A549 (cell line): ENCODE measurements around the gene MAP1S. TPM values are rescaled to one million over a fixed set of nuclear protein-coding genes. Genes with fewer than 3 reads are reported as not detected.

ENCODE experiments used
- ATAC-seq, 2 experiments: fragments of 200-7000 bp in 1 of 2; fragments of >200 bp in 1 of 2; cut with Nextera tagmentation in 1 of 2; cut with Tn5 transposase in 1 of 2; 3 replicates each; pipeline versions ENCODE4 v1.8.0 to v1.9.1; 2018 to 2020; ENCODE audit warnings: mild to moderate bottlenecking in 1 of 2, moderate library complexity in 1 of 2
- CTCF ChIA-PET: fragments of 300-600 bp; sonication (Branson Sonifier 250); formaldehyde crosslinking; extraction: SDS; loops from one replicate; lab custom pipeline; 2021; ENCODE audit warnings: antibody characterized with exemption, inconsistent platforms; lab: Yijun Ruan, JAX
- POLR2A ChIA-PET: fragments of 350-600 bp; formaldehyde crosslinking; extraction: SDS; loops from one replicate; lab custom pipeline; 2021; ENCODE audit warnings: antibody characterized with exemption, inconsistent platforms; lab: Yijun Ruan, JAX
- DNase-seq, 2 experiments: peaks; one replicate each; pipeline versions ENCODE4 v3.0.0 to v3.0.0-alpha.2; 2011 to 2016; ENCODE audit warnings: low read depth in 1 of 2, low spot score in 1 of 2
- FAIRE-seq: peaks from 2 replicates; lab custom pipeline; 2011; peaks lifted over from hg19 to GRCh38; lab: Jason Lieb, UNC
- H3K27ac ChIP-seq, 2 experiments: fragments of >200 bp; sonication (Bioruptor Twin); formaldehyde crosslinking; 3 replicates each; pipeline ENCODE4 v1.5.1; 2016 to 2017
- H3K4me1 ChIP-seq: fragments of >200 bp; sonication (Bioruptor Twin); formaldehyde crosslinking; 3 replicates; pipeline ENCODE4 v1.6.1; 2016
- H3K4me2 ChIP-seq: fragments of >200 bp; sonication (Bioruptor Twin); formaldehyde crosslinking; 3 replicates; pipeline ENCODE4 v1.6.1; 2016
- H3K4me3 ChIP-seq: fragments of >200 bp; sonication (Bioruptor Twin); formaldehyde crosslinking; 3 replicates; pipeline ENCODE4 v1.5.1; 2016
- H3K9me3 ChIP-seq: fragments of >200 bp; sonication (Bioruptor Twin); formaldehyde crosslinking; 3 replicates; pipeline ENCODE4 v1.6.1; 2016
- CEBPB ChIP-seq, 2 experiments: fragments of >200 bp in 1 of 2; sonication (Bioruptor Twin) in 1 of 2; formaldehyde crosslinking in 1 of 2; IDR thresholded peaks; 2 replicates each; pipeline ENCODE4 v1.6.1; 2012 to 2016
- EP300 ChIP-seq, 2 experiments: fragments of >200 bp; sonication (Bioruptor Twin); formaldehyde crosslinking; IDR thresholded peaks; 2 replicates in 1 of 2; 3 replicates in 1 of 2; pipeline ENCODE4 v1.6.1; 2016 to 2017
- FOSB ChIP-seq: fragments of 250-450 bp; sonication (Bioruptor Pico); IDR thresholded peaks from 2 replicates; pipeline ENCODE4 v1.5.0; 2020; ENCODE audit warnings: mild to moderate bottlenecking, moderate library complexity
- FOSL2 ChIP-seq, 2 experiments: fragments of 450-650 bp in 1 of 2; fragments of >200 bp in 1 of 2; sonication (Bioruptor Twin) in 1 of 2; formaldehyde crosslinking; IDR thresholded peaks; 2 replicates each; pipeline versions ENCODE4 v1.5.0 to v1.6.1; 2016 to 2020; ENCODE audit warnings: mild to moderate bottlenecking in 1 of 2, moderate library complexity in 1 of 2
- FOXS1 ChIP-seq: fragments of 250-450 bp; sonication (Bioruptor Pico); IDR thresholded peaks from 2 replicates; pipeline ENCODE4 v1.5.0; 2020; ENCODE audit warnings: mild to moderate bottlenecking, moderate library complexity
- GATA3 ChIP-seq: IDR thresholded peaks from 2 replicates; pipeline ENCODE4 v1.6.1; 2012; ENCODE audit warnings: borderline replicate concordance
- HDAC2 ChIP-seq: fragments of 200-600 bp; sonication (generic); IDR thresholded peaks from 2 replicates; pipeline ENCODE4 v1.6.1; 2016
- HEYL ChIP-seq: fragments of 250-450 bp; sonication (Bioruptor Pico); IDR thresholded peaks from 2 replicates; pipeline ENCODE4 v1.8.0; 2021; ENCODE audit warnings: mild to moderate bottlenecking, moderate library complexity
- HOXB13 ChIP-seq: fragments of 250-450 bp; sonication (Bioruptor Pico); IDR thresholded peaks from 2 replicates; pipeline ENCODE4 v1.5.0; 2020; ENCODE audit warnings: low read depth, mild to moderate bottlenecking, moderate library complexity
- HOXB5 ChIP-seq: fragments of 250-450 bp; sonication (Bioruptor Pico); IDR thresholded peaks from 2 replicates; pipeline ENCODE4 v1.5.0; 2020; ENCODE audit warnings: mild to moderate bottlenecking, moderate library complexity
- JUNB ChIP-seq: fragments of >200 bp; sonication (Bioruptor Twin); formaldehyde crosslinking; IDR thresholded peaks from 2 replicates; pipeline ENCODE4 v1.6.1; 2016
- KDM1A ChIP-seq: fragments of 200-600 bp; sonication (generic); IDR thresholded peaks from 2 replicates; pipeline ENCODE4 v1.6.1; 2016; ENCODE audit warnings: low read depth, mild to moderate bottlenecking
- MAZ ChIP-seq: fragments of 150-350 bp; IDR thresholded peaks from 2 replicates; pipeline ENCODE4 v1.6.1; 2014; ENCODE audit warnings: antibody characterized with exemption, low read depth, low read length, borderline replicate concordance
- PHF8 ChIP-seq: fragments of 200-600 bp; sonication (generic); IDR thresholded peaks from 2 replicates; pipeline ENCODE4 v1.6.1; 2016; ENCODE audit warnings: low read depth, mild to moderate bottlenecking, antibody characterized with exemption, moderate library complexity, borderline replicate concordance
- POLR2A ChIP-seq: IDR thresholded peaks from 2 replicates; pipeline ENCODE4 v1.6.1; 2012; ENCODE audit warnings: mild to moderate bottlenecking, low read length
- RARB ChIP-seq: fragments of 250-450 bp; sonication (Bioruptor Pico); IDR thresholded peaks from 2 replicates; pipeline ENCODE4 v1.8.0; 2021; ENCODE audit warnings: mild to moderate bottlenecking, moderate library complexity
- RCOR1 ChIP-seq: fragments of 150-350 bp; IDR thresholded peaks from 2 replicates; pipeline ENCODE4 v1.6.1; 2014; ENCODE audit warnings: antibody characterized with exemption, low read length, low read depth
- REST ChIP-seq: fragments of 200-600 bp; sonication (generic); IDR thresholded peaks from 2 replicates; pipeline ENCODE4 v1.6.1; 2016; ENCODE audit warnings: antibody characterized with exemption, mild to moderate bottlenecking, moderate library complexity
- RFX5 ChIP-seq: fragments of 450-650 bp; IDR thresholded peaks from 2 replicates; pipeline ENCODE4 v1.7.1; 2014; ENCODE audit warnings: antibody characterized with exemption, mild to moderate bottlenecking, moderate library complexity
- SMC3 ChIP-seq: fragments of >200 bp; sonication (Bioruptor Twin); formaldehyde crosslinking; IDR thresholded peaks from 3 replicates; pipeline ENCODE4 v1.6.1; 2018; ENCODE audit warnings: inconsistent platforms
- ZC3H11A ChIP-seq: fragments of 450-650 bp; IDR thresholded peaks from 2 replicates; pipeline ENCODE4 v1.6.1; 2014; ENCODE audit warnings: antibody characterized with exemption, mild to moderate bottlenecking
- WGBS: methylation state at CpG from one replicate; pipeline ENCODE4 v1.1.6; 2017; ENCODE audit errors: missing lambda C conversion rate; 5-methylcytosine and 5-hydroxymethylcytosine counted together
- polyA plus RNA-seq, 4 experiments: library from polyadenylated mRNA; depleted of rRNA in 3 of 4; stranded (reverse); fragments of >200 nt; fragmentation: RNase III in 1 of 4; extraction: RNeasy Plus Mini Kit Qiagen cat#74134 plus additional on column Dnase treatment in 1 of 4; gene quantifications; 2 replicates in 3 of 4; 3 replicates in 1 of 4; pipeline ENCODE4 v1.2.3, GENCODE V29; 2011 to 2017
- TF ChIP-seq, protein P1 (sequence below): IDR thresholded peaks from 2 replicates; pipeline ENCODE4 v1.6.1; 2012
- TF ChIP-seq, protein P2 (sequence below): fragments of 250-450 bp; sonication (Bioruptor Pico); IDR thresholded peaks from 2 replicates; pipeline ENCODE4 v1.5.0; 2020; ENCODE audit warnings: low read depth, mild to moderate bottlenecking, moderate library complexity

Gene MAP1S
- polyA plus RNA-seq, 2 of the 4 experiments (the other 2 are of a cell fraction): 8.3 to 26.9 TPM

DNA sequence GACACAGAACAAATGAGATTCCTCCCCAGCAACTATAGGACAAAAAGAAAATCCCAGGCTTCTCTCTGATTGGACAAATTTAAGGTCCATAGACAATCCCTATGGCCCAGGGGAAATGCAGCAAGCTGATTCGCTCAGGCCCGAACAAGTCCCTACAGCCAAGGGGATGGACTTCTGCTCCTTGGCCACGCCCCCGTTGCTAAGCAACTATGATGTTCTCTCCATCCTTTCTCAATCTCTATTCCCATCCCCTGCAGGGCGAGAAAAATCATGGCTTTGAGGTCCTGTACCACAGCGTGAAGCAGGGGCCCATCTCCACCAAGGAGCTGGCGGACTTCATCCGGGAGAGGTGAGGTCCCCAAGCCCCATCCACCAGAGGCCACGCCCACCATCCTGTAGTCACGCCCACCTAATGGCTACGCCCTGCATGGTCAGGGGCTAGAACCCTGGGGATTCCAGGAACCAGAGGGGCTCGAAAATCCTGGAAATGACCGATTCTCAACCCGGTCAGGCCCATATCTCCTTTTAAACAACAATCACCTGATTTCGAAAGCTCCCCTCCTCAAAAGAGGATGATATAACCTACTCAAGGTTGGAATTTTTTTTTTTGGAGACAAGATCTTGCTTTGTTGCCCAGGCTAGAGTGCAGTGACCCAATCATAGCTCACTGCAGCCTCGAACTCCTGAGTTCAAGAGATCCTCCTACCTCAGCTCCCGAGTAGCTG lies 43.4 kb downstream of the MAP1S start:
- 57% methylated on average over 17 of the region's 17 CpGs for WGBS
- ChIA-PET POLR2A (no interaction called here), CTCF (interaction anchor here (0.6 to 1.7 kb wide), 4 partner anchors 11 to 37 kb away, joined by 3 to 5 read pairs (median 5); no protein-coding TSS in a partner anchor)
- Histone ChIP-seq H3K9me3 (no peaks in the 10 kb centered on the region), H3K27ac (peak overlapping the region in 1 of 2 experiments; percentile 26; a peak in 1 of 6 replicates), H3K4me3 (no peak overlapping the region), H3K4me2 (no peak overlapping the region), H3K4me1 (peaks cover 30% of the 10 kb centered on the region)
- FAIRE-seq (no peak), ATAC-seq (peak; percentile 52 to 68; a peak in 5 of 6 replicates), DNase-seq (peak; percentile 38 to 86)
- TF ChIP-seq ZC3H11A: no peak
- no peak for TF ChIP-seq HEYL (CRISPR knock-in tag)
- TF ChIP-seq POLR2A: no peak
- TF ChIP-seq RFX5: peak; percentile 30; the same call in 1 of the 2 replicates
- no peak for TF ChIP-seq REST
- no peak for TF ChIP-seq EP300 (IDR thresholded peaks at IDR 0.05)
- no peak for TF ChIP-seq PHF8
- TF ChIP-seq SMC3: no peak
- TF ChIP-seq KDM1A: 0 out of 2 replicates have a peak, but pooled peaks have one; percentile 23

DNA sequence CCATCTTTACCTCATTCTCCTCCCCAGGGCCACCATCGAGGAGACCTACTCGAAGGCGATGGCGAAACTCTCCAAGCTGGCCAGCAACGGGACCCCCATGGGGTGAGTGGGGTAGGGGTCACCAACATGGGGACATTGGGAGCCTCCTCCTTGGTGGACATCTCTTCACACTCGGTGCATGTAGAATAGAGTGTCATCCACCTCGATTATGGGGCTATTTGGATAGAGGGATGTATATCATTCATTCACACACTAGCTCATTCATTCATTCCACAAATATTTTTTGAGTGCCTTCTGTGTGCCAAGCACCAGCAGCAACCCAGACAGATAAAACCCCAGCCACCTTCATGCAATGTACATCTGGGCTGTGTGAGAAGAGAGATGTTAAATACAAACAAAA lies 45.1 kb downstream of the MAP1S start:
- DNase-seq (no peak), FAIRE-seq (no peak)
- Histone ChIP-seq H3K4me3 (no peak overlapping the region), H3K4me2 (no peak overlapping the region), H3K27ac (peak overlapping the region in 1 of 2 experiments; percentile 94; a peak in 5 of 6 replicates)
- CTCF ChIA-PET: interaction anchor here (0.9 to 3.3 kb wide), 2 partner anchors 12 to 268 kb away, joined by 3 to 29 read pairs; partner anchors contain the start of gene FCHO1
- WGBS: 78% methylated on average over 3 of the region's 7 CpGs
- TF ChIP-seq HDAC2 (no peak), FOXS1 (no peak), FOSB (CRISPR knock-in tag) (no peak), GATA3 (no peak), HEYL (CRISPR knock-in tag) (no peak), RARB (no peak), CEBPB (IDR thresholded peaks at IDR 0.05) (no peak), FOSL2 (IDR thresholded peaks at IDR 0.05) (no peak), FOSL2 (CRISPR knock-in tag; IDR thresholded peaks at IDR 0.05) (no peak), RFX5 (no peak), MAZ (no peak)
- TF ChIP-seq, all 56 proteins: peak for 0
- H3K9me3 ChIP-seq: no peaks in the 10 kb centered on the region
- ATAC-seq: no peak
- POLR2A ChIA-PET: no interaction called here
- H3K4me1 ChIP-seq: peaks cover 28% of the 10 kb centered on the region

DNA sequence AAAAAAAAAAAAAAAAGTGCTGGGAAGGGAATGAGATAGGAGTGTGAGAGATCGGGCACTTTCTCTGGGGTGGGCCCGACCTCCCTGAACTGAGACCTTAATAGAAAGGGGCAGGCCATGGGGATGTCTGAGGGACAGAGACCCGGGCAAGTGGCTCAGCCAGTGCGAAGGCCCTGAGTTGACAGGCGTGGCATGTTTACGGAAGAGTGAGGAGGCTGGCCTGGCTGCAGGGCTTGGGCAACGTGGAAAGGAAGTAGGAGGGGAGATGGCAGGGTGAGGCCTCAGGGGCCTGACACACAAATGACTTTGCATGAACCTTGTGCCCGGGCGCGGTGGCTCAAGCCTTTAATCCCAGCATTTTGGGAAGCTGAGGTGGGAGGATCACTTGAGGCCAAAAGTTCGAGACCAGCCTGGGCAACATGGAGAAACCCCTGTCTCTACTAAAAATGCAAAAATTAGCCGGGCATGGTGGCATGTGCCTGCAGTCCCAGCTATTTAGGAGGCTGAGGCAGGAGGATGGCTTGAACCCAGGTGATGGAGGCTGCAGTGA lies 45.9 kb downstream of the MAP1S start:
- POLR2A ChIA-PET: no interaction called here
- peak; percentile 21 to 92 for DNase-seq
- 12% methylated on average over 12 of the region's 12 CpGs for WGBS
- no peak for TF ChIP-seq RFX5
- TF ChIP-seq, protein P1, sequence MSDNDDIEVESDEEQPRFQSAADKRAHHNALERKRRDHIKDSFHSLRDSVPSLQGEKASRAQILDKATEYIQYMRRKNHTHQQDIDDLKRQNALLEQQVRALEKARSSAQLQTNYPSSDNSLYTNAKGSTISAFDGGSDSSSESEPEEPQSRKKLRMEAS: peak; percentile 73
- 0 out of 2 replicates have a peak, but pooled peaks have one; percentile 29 for TF ChIP-seq HOXB5 (CRISPR knock-in tag)
- TF ChIP-seq, protein P2, sequence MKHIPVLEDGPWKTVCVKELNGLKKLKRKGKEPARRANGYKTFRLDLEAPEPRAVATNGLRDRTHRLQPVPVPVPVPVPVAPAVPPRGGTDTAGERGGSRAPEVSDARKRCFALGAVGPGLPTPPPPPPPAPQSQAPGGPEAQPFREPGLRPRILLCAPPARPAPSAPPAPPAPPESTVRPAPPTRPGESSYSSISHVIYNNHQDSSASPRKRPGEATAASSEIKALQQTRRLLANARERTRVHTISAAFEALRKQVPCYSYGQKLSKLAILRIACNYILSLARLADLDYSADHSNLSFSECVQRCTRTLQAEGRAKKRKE (CRISPR knock-in tag): 0 out of 2 replicates have a peak, but pooled peaks have one; percentile 22
- no peak for TF ChIP-seq RCOR1
- TF ChIP-seq JUNB: no peak
- TF ChIP-seq HOXB13 (CRISPR knock-in tag): 0 out of 2 replicates have a peak, but pooled peaks have one; percentile 40
- TF ChIP-seq, all 56 proteins: peak for 4
- FAIRE-seq: no peak
- Histone ChIP-seq H3K4me1 (peaks cover 28% of the 10 kb centered on the region), H3K9me3 (no peaks in the 10 kb centered on the region), H3K4me2 (peak overlapping the region; percentile 16; the same call in 1 of the 3 replicates), H3K27ac (peak overlapping the region; percentile 71 to 94), H3K4me3 (no peak overlapping the region)
- peak; percentile 73 to 75 for ATAC-seq
- CTCF ChIA-PET: interaction anchor here (0.6 to 3.3 kb wide), 5 partner anchors 13 to 472 kb away, joined by 3 to 29 read pairs (median 4); partner anchors contain the start of gene FCHO1
